Muscle of arm (tissue), 12 donors: Measurements from ENCODE around the gene PAX7. TPM values are rescaled to one million over a fixed set of nuclear protein-coding genes. Genes with fewer than 3 reads are reported as not detected.

ENCODE experiments used
- DNase-seq: peaks from one replicate; pipeline ENCODE4 v3.0.0-alpha.2; 2013
- polyA plus RNA-seq, 12 donors: library from polyadenylated mRNA; unstranded; fragments of 120-200 nt; gene quantifications; one replicate each; pipeline ENCODE4 v1.2.1, GENCODE V29; 2013; ENCODE audit not compliant: insufficient read length in 12 of 12

Gene PAX7
- polyA plus RNA-seq, 12 donors = 22.9 to 64.5 (median 50.3) TPM; not detected in 1

DNA sequence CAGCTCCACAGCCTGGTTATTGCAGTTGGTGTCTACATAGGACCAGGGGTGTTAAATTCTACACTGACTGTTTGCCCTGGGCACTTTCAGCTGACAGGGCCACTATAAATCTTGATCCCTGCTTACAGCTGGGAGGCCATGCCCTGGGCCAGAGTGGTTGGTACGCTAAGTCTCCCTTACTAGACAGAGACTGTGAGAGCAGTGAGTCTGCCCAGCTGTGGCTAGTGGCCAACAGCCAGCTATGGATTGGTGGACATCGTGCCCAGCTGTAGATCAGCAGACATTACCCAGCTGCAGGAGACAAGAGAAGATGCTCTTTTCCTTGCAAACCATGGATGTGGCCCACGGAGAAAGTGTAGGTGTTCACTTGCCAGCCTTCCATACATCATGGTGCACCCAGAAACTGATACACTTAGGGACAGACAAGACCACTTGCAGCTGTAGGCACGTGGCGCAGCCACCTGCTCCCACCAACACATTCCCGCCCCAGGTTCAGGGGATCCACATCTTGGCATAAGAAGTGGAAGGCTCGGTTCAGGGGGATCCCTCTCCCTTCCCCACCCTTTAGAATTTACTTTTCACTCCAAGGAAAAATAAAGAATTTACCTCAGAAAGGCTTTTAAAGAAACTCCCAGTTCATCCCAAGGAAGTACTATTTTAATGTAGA, 16.4 kb upstream of the PAX7 start:
- no peak for DNase-seq

DNA sequence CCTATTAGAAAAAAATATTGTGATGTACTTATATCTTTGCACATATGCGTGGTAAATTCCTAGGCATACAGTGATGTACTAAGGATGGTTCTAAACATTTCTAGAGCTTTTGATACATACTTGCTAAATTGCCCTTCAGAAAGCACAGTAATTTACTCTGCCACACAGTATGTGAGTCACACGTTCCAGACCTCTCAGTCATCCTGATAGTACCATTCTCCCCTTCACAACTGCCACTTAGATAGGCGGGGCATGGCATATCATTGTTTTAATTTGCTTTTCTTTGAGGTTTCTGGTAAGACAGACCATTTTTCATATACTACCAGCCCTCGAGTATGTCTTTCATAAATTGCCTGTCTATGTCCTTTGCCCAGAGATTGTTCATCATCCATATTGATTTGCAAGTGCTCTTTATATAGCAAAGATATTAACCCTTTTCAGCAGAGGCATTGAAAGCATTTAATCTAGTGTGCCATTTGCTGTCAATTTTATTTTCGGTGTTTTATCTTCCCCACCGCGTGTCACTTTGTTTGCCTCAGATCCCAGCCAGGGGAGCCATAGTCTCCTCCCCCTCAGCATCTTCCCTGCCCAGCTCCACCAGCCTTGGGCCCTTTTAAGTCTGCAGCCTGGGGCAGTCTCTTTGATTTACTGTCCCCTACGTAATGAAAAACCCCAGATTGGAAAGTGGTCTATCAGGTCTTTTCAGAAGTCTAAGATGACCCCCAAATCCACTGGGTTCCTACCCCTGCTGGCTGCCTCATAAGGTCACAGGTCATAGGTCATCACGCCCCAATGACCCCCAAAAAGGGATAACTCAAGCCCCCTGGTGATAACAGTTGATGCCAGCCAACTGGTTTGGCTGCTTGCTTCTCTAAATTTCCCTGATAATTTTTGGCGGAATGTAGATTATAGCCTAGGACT, 11.8 kb upstream of the PAX7 start:
- no peak for DNase-seq

DNA sequence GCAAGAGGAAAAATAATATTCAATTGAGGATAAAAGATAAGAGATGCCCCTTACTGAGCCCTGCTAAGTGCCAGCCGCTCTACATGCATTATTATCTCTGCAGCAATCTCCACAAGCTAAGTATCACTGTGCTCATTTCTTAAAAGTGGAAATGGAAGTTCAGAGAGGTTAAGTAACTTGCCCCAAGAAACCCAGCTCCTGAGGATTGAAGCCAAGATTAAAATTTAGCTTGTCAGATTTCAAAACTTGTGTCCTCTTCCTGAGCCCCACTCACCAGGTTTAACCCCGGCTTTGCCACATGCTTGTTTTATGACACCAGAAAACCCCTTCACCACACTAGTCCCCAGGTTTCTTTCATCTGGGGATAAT, 11.2 kb upstream of the PAX7 start:
- no peak for DNase-seq

DNA sequence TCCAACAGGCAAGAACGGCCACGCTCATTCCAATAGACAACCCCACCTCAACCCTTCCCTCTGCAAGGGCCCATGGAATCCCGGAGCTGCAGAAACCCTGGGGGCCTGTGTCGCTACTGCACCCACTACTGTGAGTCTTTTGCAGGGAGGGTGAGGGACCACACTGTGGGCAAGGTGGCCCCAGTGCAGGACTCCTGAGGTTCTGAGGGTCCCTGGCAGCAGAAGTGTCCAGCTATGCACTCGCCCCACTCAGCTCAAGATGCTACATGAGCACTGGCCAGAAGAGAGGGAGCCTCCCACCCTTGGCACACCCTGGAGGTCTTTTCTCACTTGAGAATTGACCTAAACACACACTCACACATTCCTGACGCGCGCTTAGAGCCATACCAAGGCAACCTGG, 2.1 kb upstream of the PAX7 start:
- no peak for DNase-seq

DNA sequence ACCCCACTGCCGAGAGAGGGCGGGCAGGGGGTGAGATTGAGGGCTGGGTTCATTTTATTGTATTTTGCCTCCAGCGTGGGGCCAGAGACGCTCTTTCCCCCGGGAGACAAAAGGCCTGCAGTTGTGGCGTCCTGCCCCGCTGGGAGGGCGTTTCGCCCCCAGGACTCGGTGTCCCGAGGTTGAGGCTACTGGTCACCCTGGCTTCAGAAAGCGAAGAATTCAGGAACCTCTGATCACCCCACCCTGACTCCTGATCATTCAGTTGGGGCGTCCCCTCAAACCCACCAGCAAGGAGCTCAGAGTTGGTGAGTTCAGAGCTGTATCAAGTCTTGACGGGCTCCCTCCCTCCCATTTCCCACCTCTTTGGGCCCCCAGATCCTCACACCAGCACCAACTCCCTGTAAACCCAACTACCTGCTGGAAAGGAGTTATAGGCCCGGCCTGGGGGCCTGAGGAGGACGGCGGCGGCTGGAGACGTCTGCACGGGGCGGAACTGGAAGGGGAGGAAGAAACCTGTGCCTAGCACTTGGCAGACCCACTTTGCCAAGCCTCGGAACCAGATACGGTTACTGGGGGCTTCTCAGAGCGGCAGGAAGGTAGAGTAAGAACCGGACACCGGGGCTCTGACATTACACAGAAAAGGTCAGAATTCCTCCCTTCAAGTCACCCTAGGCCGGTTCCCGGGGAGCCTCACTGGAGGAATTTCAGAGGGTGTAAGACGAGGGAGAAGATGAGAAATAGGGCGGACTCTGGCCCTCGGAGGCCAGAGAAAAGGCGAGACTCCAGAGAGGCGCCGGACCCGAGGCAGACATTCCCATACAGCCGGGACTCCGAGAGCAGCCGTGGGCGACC, 761 bp upstream of the PAX7 start:
- no peak for DNase-seq

DNA sequence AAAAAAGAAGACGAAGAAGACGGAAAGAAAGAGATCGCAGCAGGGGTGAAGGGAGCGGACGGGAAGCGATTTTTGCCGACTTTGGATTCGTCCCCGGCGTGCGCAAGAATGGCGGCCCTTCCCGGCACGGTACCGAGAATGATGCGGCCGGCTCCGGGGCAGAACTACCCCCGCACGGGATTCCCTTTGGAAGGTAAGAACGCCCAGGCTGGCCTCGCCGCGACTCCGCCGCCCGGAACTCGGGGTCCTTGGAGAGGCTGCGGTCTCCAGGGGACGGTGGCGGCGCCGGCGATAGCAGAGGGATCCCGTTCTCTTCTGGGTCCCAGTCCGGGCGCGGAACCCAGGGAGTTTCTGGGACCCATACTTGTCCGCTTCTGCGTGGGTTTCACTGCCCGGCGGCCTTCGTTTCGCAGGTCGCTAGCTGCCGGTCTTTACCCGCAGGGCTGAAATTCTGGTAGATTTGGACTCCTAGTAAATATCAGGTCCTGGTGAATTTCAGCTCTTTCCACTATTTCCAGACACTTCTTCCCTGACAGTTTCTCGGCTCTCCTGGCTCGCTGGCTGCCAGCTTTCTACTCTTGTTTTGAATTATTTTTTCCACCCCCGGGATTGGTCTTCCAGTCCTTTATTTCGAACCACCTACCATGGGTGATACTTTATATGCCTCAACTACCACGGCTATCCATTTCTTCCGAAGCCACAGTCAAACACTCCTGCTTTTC, 1.0 kb downstream of the PAX7 start:
- DNase-seq = no peak

DNA sequence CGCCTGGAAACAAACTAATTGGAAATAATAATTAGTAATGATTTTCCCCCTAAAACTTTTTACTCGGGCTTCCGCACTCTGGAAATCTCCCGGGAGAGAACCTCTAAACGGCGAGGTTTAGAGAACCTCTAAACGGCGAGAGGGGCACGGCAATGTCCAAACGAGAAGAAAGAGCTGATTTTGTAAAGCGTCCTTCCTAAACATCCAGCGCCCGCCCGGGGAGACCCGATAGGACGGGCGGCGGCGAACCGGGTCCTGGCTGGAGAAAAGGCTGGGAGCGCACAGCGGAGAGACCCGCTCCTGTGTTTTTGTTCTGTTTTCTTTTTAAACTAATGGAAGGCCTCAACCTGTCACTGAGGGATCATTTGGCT, 1.6 kb downstream of the PAX7 start:
- no peak for DNase-seq

DNA sequence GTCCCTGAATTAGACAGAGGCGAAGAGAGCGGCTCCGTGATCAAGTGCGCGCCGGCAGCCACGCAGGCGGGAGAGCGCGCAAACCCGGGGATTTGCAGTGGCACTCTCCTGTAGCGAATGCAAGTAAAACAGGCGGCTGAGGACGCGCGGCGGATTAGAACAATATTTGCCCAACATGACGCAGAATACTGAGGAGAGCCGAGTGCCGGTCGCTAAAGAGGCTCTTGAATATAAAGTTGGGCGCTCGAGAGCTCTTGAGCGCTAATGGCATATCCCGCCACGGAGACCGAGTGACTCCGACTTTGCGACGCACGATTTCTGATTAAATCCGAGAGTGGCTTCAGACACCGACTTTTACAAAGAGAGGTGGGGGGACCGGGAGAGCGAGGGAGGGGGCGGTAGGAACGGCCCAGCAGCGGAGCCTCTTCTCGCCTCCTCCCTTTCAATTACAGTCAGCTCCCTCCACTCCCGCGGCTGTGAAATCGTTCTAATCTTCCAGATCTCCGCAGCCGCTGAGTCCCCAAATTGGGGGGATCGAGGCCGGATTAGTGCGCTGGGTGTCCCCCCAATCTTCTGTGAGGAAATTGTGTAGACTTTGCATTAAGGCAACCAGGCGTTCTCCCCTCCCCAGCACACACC, 2.3 kb downstream of the PAX7 start:
- DNase-seq = no peak

DNA sequence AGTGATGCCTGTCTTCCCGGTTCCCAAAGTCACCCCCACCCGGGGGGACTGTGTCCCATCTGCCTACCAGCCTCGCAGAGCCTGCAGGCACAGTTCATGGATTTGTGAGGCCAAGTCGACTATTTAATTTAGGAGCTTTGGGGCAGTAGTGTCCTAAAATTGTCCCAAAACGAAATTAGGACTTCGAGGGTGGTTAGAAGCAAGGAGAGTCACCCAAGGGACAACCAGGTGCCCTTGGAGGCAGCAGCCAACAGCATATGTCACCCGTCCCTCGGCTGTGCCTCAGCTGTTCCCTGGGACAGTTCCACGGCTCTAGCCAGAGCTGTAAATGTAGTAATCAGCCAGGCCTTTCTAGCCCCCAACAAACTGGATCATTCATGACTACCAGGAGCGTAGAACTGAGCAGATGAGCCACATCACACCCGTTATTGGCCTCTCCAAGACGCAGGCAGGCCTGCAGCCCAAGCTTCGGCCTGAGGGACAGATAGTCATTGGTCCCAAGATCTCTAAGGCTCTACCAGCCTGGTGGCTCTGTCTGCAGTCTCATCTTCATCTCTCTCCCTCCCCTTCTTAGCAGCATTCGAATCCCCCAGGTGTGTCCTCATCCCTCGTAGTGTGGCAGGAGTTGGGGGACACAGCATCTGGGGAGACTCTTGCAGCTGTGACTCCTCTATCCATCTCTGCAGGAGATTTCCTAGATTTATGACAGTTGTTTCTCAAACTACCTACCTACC, 2.9 kb downstream of the PAX7 start:
- DNase-seq = no peak

DNA sequence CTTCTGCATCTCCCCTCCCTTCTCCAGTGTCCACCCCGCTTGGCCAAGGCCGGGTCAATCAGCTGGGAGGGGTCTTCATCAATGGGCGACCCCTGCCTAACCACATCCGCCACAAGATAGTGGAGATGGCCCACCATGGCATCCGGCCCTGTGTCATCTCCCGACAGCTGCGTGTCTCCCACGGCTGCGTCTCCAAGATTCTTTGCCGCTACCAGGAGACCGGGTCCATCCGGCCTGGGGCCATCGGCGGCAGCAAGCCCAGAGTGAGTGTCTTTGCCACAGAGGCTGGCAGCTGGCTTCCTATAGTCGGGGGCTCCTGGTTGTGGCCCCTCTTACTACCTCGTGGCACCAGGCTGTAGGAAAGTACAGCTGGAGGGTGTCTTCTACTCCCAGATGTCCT, 3.6 kb downstream of the PAX7 start:
- DNase-seq = no peak

DNA sequence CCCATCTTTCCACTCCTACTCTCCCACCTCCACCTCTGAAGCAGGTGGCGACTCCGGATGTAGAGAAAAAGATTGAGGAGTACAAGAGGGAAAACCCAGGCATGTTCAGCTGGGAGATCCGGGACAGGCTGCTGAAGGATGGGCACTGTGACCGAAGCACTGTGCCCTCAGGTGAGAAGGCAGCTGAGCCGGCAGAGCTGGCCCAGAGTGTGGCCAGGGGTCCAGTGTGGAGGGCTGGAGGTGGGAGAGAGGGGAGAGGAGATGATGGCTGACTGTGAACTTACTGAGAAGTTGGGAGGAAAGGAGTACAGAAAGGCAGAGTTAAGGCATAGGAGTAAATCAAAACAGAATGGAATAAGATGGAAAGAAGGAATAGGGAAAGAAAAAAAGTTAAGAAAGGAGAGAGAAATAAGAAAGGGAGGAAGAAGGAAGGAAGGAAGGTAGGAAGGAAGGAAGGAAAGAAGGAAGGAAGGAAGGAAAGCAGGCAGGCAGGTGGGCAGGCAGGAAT, 4.5 kb downstream of the PAX7 start:
- no peak for DNase-seq

DNA sequence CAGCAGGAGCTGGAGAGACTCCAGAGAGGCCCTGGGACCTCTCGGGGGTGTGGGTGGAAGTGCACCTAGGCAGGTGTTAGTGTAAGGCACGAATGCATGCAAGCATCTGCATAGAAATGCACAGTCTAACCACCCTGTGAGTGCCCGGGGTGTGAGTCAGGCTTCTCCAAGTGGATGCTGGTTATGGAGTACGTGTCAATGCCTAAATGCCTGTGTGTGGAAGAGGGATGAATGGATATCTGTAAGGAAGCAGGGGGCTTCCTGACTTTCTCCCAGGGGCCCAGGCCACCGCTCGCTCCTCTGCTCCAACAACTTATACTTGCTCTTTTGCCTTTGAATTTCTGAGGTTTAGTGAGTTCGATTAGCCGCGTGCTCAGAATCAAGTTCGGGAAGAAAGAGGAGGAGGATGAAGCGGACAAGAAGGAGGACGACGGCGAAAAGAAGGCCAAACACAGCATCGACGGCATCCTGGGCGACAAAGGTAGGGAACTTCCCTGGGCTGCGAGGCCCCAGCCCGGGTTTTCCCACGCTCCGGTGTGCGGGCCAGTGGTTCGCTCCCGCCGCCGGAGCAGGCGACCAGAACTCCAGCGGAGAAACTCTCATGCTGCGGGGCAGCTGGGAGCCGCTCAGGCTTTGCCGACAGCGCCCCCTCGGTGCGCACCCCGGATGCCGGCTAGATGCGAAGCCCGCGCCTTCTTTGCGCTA, 5.4 kb downstream of the PAX7 start:
- DNase-seq = no peak

DNA sequence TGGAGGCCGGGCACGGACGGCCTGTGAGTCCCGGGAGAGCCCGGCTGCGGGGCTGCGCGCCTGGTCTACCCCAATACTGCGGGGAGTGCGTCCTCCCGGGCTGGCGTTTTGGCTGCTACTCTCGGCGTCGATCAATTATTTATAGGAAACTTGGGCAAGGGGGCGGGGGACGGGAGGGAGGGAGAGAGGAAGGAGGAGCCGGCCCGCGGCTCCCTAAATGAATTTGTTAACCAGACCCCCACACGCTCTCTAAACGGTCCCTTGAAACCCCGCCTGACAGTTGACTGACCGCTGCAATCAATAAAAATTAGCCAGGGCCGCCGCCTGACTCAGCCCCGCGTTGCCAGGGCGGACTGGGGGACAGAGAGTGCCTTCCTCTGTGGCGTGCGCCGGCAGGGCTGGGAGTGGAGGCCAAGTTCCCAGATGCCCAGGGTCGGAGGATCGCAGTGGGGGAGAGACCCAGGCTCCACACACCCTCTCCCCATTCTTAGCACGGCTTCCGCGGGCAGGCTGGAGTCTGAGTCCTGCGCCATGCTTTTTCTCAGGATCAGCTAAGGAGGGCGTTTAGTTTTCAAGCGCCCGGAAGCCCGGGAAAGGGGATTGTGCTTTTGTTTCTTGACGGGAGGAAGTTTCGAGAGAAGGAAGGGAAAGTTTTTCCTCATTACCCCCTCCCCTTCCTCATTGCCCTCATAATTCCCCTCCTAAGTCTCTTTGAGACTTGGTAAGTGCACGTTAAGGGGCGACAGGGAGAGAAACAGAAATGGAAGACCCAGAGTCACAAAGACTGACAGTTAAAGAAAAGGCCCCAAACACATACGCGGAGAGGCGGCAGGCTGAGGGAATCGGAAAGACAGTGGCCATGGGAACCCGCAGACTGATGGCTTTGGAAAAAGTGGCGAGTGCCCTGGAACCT, 6.2 kb downstream of the PAX7 start:
- DNase-seq = no peak

DNA sequence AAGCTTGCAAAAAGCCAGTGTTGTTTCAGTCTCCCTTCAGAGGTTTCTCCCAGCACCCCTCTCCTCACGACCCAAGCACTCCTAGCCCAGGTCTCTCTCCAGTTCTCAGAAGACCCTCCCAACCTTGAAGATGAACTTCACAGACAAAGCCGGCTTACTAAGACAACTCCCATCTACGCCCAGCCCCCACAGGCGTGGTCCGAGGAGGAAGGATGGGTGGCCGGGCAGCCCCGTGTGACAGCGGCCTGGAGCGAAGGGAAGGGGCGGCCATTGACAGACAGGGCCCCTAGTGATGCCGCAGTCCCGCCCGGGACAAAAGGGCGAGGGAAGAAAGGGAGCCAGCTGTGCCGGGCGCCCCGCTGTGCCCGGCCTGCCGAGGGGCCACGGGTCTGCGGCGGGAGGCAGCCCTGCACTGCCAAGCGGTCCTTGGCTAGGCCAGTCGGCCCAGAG, 6.9 kb downstream of the PAX7 start:
- DNase-seq = no peak

DNA sequence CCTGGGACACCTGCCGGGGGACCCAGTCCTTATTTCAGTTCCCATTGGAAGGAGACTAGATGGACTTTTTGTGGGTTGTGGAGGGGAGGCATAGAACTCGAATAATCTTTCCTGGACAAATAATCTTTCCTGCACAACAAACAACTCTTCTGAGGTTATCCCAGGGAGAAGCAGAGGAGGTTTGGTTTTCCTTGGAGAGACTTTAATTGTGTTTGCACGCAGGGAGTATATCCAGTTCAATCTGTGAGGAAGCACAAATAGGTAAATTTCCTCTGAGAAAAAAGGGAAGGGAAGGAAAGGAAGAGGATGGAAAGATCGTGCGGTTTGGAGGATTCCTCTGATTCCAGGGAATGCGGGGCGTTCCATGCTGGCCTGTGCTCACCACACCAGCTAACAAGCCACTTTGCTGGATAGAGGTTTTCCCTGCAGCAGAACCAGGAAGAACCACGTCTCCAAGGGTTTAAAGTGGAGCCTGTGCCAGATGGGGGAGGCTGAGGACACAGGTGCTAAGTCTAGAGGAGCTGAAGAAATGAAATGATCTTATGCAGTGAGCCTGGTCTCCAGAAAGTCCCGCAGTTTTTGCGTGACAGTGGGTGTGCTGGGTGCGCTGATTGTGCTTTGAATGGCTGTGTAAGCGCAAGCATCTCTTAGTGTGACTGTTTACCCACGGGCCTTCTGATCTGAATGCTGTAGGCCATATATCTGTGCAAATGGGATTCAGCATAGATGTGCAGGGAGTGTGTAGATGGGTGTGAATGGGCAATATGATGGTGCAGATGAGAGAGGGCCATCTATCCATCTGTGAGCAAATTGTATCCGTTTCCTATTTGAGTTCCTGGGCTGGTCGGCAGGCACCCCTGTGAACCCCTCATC, 7.6 kb downstream of the PAX7 start:
- DNase-seq = no peak

DNA sequence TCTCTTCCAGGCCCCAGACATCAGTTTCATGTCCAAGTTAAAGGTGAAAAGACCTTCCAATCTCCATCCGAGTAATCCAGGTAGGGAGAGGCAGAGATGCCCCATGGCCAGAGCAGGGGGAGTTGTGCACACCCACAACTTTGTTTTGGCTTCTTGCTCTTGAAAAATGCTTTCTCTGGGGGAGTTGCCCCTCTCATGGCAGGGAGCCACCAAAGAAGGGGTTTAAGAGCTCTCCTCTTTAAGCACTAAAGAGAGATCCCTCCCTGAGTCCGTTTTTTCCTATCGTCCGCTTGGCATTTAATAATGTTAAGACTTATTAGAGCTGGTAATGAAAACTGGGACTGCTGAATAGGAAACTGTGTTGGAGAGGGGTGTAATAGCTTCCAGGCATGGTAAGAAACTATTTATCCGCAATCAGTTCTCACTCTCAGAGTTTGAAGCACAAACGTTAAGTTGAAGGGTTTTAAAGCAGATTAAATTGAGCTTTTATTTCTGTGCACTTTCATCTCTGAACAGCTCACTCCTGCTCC, 8.3 kb downstream of the PAX7 start:
- DNase-seq = no peak

DNA sequence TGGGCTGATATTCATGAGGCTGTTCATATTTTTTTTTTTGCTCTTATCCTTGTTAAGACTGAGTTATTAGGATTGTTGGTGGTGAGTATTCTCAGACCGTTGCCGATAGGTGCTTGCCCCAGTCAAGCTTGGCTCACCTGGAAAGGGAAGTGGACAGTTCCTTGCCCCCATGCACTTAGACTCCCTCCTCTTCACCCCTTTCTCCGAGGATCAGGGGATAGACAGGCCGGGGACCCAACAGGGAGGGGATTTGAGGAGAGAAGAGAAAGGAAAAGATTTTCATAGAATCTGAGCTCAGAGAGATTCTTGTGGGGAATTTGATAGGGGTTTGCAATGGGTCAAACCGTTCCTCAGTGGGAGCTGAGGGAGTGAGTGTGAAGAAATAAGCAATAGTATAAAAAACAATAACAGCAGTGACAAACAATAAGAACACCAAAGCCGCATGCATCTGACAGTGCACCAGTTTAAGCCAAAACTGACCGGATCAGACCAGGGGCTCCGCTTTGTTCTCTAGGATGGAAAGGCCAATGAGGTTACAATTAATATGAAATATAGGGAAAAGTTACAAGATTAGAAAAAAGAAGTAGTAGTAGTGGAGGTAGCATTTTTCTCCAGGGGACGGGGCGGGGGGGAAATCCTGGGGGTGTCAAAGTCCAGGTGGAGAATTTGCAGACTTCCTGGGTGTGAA, 8.9 kb downstream of the PAX7 start:
- DNase-seq = no peak
